Measurements from ENCODE around the gene HMGB2.

- TF ChIP-seq CTCF (IDR thresholded peaks at IDR 0.05) = no peak
- no peak for TF ChIP-seq POLR2A (IDR thresholded peaks at IDR 0.05)
Measured at GRCh38 chr4:173379929-173380328, 45.8 kb upstream of the HMGB2 start.

Measured in body of pancreas (tissue), 4 donors.